IPS-20b (cell line): Measurements from ENCODE around the gene RASAL1.
A peak's percentile ranks its signal among the peaks of the same experiment; 100 is the strongest.

Experiments used
- H3K27ac ChIP-seq: one replicate; pipeline ENCODE4 v1.5.1; 2013; ENCODE audit warnings: low read length
- H3K27me3 ChIP-seq: 2 replicates; pipeline ENCODE4 v1.6.1; 2013; ENCODE audit warnings: mild to moderate bottlenecking, low read length, inconsistent platforms; ENCODE audit not compliant: insufficient read depth
- H3K36me3 ChIP-seq: 2 replicates; pipeline ENCODE4 v1.6.1; 2013; ENCODE audit warnings: low read depth, mild to moderate bottlenecking, inconsistent platforms, low read length, moderate library complexity; ENCODE audit not compliant: insufficient read depth
- H3K4me1 ChIP-seq: 2 replicates; pipeline ENCODE4 v1.6.1; 2013; ENCODE audit warnings: mild to moderate bottlenecking, control low read depth, inconsistent platforms, low read length, moderate library complexity; ENCODE audit not compliant: insufficient read depth
- H3K4me3 ChIP-seq: 2 replicates; pipeline ENCODE4 v1.5.1; 2013; ENCODE audit warnings: mild to moderate bottlenecking, low read length, inconsistent platforms
- H3K9ac ChIP-seq: 2 replicates; pipeline ENCODE4 v1.6.1; 2013; ENCODE audit warnings: low read depth, mild to moderate bottlenecking, inconsistent platforms, low read length, moderate library complexity
- H3K9me3 ChIP-seq: 2 replicates; pipeline ENCODE4 v1.6.1; 2013; ENCODE audit warnings: mild to moderate bottlenecking, low read depth, low read length, inconsistent platforms; ENCODE audit not compliant: insufficient read depth

RASAL1 gene

DNA sequence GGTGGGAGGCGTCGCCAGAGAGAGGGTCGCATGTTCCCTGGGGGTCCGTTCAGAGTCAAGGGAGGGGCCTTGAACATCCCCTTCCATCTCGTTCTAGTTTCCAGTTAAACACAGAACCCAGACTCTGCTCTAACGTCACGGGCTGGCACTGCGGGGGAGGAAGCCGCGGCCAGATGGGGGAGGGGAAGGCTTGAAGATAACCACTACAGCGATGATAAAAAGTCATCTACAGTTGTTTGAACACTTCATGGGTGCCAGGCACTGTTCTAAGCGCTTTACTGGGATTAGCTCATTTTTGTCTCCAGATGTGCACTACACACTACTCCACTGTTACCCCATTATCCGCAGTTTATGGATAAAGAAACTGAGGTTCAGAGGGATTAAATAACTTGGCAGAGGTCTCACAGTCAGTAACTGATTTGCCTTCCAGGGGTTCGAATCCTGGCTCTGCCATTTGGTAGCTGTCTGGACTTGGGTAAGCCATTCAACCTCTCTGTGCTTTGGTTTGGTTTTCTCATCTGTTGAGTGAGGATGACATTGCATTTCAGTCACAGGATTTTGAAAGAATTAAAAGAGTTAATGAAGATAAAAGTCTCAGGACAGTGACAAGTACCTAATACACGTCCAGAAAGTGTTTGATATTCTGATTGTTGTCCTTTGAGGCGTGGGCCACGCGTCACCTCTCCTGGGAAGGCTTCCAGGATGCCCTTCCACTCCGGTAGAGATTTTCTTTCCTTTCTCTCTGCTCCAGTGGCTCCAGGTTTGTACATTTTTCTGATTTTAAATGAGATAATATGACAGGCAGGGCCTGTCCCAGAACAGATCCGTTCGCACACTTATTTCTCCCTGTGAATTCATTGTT, 798 bp upstream of the RASAL1 start:
- peaks cover 32% of the 10 kb centered on the region for H3K27me3 ChIP-seq
- H3K4me1 ChIP-seq: no peaks in the 10 kb centered on the region
- no peaks in the 10 kb centered on the region for H3K9me3 ChIP-seq
- no peaks in the 10 kb centered on the region for H3K36me3 ChIP-seq
- H3K9ac ChIP-seq: no peak overlapping the region
- H3K27ac ChIP-seq: no peak overlapping the region
- H3K4me3 ChIP-seq: peak overlapping the region; percentile 64; the same call in 1 of the 2 replicates

DNA sequence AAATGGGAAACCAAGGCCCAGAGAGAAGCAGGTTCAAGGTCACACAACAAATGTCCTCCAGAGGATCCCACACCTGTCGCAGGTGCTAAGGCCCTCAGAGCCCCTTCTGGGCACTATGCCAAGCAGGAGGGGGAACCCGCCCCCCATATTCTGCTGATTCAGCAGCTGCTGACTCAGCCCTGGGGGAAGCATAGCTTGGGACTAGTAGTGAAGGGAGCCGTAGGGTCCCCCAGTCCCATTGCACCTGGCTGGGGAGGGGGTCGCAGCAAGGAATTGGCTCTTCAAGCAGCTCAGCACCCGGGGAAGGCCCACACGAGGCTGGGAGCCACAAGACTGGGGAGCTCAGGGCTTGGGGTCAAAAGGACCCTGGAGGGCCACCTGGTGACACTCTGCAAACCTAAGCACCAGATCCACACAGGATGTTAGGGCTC, 1.0 kb downstream of the RASAL1 start:
- peak overlapping the region; percentile 74; the same call in 1 of the 2 replicates for H3K4me3 ChIP-seq
- H3K4me1 ChIP-seq: no peaks in the 10 kb centered on the region
- H3K9ac ChIP-seq: peak overlapping the region; percentile 61; the same call in 1 of the 2 replicates

DNA sequence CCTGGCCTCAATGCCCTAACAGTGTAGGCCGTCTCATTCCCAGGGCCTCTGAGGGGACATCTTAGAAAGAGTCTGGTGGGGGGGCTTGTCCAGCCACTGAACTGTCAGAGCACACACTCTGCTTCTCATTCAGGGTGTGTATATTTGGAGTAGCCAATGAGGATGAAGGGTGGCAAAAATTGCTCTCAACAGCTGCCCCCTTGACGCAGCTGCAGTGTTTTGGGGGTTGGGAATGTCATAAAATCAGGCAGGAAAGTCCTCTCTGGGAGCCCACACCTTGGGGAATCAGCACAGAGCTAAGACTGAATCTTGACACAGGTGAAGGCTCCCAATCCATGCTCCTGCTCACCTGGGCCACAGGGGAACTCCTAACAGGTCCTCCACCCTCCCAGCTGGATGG, 1.5 kb downstream of the RASAL1 start:
- Histone ChIP-seq H3K27me3 (peaks cover 32% of the 10 kb centered on the region), H3K9me3 (no peaks in the 10 kb centered on the region), H3K9ac (no peak overlapping the region), H3K27ac (no peak overlapping the region), H3K36me3 (no peaks in the 10 kb centered on the region), H3K4me1 (no peaks in the 10 kb centered on the region), H3K4me3 (no peak overlapping the region)

More for the DNA sequence above, 1.0 kb downstream of the RASAL1 start:
- Histone ChIP-seq H3K36me3 (no peaks in the 10 kb centered on the region), H3K27me3 (peaks cover 32% of the 10 kb centered on the region), H3K9me3 (no peaks in the 10 kb centered on the region), H3K27ac (no peak overlapping the region)

GRCh38 chr12:113133666-113134065, 1.9 kb downstream of the RASAL1 start:
- Histone ChIP-seq H3K27ac (no peak overlapping the region), H3K4me3 (no peak overlapping the region), H3K9ac (no peak overlapping the region)

DNA sequence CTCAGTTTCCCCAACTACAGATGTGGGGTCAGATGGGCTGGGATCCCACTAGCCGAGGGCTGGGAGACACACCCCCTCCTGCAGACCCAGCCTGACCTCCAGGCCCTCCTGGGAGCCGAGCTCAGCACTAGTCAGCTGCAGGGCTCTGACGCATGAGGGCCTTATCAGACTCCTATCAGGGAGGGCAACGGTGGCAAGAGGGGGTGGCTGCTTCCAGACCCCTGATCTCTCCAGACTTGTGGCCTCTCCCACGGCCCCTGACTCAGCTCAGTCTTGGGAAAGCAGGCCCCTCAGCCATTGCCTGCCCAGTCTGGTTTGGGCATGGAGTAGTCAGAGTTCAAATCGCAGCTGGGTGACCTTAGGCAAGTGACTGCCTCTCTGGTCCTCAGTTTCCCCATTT, 2.5 kb downstream of the RASAL1 start:
- Histone ChIP-seq H3K9ac (no peak overlapping the region), H3K36me3 (no peaks in the 10 kb centered on the region), H3K4me3 (no peak overlapping the region), H3K9me3 (no peaks in the 10 kb centered on the region), H3K4me1 (no peaks in the 10 kb centered on the region), H3K27ac (no peak overlapping the region), H3K27me3 (peaks cover 32% of the 10 kb centered on the region)

More at GRCh38 chr12:113133666-113134065, 1.9 kb downstream of the RASAL1 start:
- Histone ChIP-seq H3K4me1 (no peaks in the 10 kb centered on the region), H3K36me3 (no peaks in the 10 kb centered on the region), H3K27me3 (peaks cover 32% of the 10 kb centered on the region), H3K9me3 (no peaks in the 10 kb centered on the region)

GRCh38 chr12:113131556-113131955, 4.0 kb downstream of the RASAL1 start:
- H3K36me3 ChIP-seq: no peaks in the 10 kb centered on the region
- no peak overlapping the region for H3K4me3 ChIP-seq
- no peaks in the 10 kb centered on the region for H3K9me3 ChIP-seq
- H3K9ac ChIP-seq: no peak overlapping the region
- H3K4me1 ChIP-seq: no peaks in the 10 kb centered on the region
- H3K27me3 ChIP-seq: peaks cover 29% of the 10 kb centered on the region
- no peak overlapping the region for H3K27ac ChIP-seq

- no peaks in the 10 kb centered on the region for H3K36me3 ChIP-seq
- no peak overlapping the region for H3K9ac ChIP-seq
- peaks cover 21% of the 10 kb centered on the region for H3K27me3 ChIP-seq
- no peak overlapping the region for H3K27ac ChIP-seq
- H3K4me3 ChIP-seq: no peak overlapping the region
- H3K4me1 ChIP-seq: no peaks in the 10 kb centered on the region
- H3K9me3 ChIP-seq: no peaks in the 10 kb centered on the region
Observed at GRCh38 chr12:113130457-113131135, 5.0 kb downstream of the RASAL1 start.

DNA sequence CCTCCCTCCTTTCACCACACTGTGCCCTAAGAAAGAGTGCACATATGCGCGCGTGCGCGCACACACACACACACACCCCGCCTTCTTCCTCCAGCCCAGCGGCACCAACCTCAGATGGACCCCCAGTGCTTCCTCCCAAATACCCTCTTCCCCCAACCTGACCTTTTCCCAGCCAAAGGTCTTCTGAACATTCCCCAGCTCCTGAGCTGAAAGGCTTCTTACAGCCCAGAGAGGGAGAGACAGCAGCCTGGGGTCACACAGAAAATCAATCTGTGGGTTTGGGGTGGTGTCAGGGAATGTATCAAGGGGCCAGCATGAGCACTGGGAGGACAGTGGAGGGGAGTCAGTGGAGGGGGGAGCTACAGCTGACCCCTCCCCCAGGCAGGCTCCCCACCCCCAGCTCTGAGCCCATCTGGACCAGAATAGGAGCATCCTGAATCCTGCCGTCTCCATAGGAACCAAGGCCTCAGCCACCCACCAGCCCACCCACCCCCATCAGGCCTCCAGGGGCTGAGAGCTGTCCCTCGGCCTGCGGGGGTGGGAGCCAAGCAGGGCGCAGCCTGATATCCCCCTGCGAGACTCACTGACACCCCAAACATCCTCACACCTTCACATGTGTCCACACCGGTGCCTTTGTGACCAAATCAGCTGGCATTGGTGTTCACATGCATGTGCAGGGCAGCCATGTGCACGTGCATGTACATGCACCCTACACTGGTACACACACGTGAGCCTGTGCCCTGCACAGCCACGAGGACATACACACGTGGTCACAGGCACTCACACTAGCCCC, 5.7 kb downstream of the RASAL1 start:
- Histone ChIP-seq H3K27ac (no peak overlapping the region), H3K9ac (no peak overlapping the region), H3K36me3 (no peaks in the 10 kb centered on the region), H3K27me3 (peaks cover 15% of the 10 kb centered on the region), H3K9me3 (no peaks in the 10 kb centered on the region), H3K4me3 (no peak overlapping the region), H3K4me1 (no peaks in the 10 kb centered on the region)

DNA sequence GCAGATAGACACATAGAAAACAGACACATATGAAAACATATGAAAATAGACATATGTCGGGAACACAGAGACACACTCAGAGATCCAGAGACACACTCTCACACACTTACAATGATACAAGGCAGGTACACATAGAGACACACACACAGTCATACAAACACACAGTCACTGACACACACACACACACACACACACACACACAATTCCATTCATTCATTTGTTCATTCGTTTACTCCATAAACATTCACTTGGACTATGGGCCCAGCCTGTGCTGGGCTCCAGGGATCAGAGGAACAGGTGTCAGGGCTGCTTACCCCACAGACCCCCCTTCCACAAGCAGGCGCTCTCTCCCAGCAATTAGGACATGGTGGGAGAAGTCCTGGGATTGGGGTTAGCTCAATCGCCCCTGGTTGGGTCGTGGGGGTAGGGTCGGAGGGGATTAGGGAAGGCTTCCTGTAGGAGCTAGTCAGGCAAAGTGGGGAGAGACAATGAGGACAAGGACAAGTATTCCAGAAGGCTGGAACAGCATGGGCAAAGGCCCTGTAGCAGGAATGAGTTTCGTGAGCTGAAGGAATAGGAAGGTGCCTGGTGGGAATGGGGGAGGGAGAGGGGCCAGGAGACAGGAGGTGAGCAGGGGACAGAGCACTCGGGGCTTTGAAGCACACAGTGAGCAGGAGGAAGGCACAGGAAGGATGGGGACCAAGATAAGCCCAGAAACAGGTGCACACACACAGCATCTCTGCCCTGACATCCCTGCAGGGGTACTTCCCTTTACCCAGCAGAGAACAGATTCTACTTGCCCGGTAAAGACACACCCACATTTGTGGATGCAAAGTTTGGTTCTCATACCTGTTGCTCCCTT, 6.5 kb downstream of the RASAL1 start:
- Histone ChIP-seq H3K9me3 (no peaks in the 10 kb centered on the region), H3K27me3 (peaks cover 6% of the 10 kb centered on the region), H3K9ac (no peak overlapping the region), H3K4me1 (no peaks in the 10 kb centered on the region), H3K4me3 (no peak overlapping the region), H3K27ac (no peak overlapping the region), H3K36me3 (no peaks in the 10 kb centered on the region)

DNA sequence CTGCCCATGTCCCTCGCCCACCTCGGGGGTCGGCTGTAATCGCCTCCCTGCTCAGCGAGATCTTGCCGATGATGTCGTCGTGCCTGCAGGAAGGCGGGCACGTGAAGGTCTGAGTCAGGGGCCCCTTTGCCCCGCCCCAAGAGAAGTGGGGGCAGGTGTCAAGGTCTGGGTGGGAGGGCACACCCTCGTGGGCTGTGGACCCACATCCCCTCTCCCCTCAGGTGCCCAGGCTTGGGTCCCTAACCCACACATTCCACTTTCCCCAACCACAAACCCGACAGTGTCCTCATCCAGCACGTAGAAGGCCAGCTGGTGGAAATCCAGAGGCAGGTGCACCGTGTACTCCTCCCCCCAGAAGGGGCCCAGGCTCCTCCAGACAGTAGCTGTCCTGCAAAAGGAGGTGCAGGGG, 7.8 kb downstream of the RASAL1 start:
- Histone ChIP-seq H3K9me3 (no peaks in the 10 kb centered on the region), H3K27ac (no peak overlapping the region), H3K27me3 (no peaks in the 10 kb centered on the region), H3K4me1 (no peaks in the 10 kb centered on the region), H3K4me3 (no peak overlapping the region), H3K36me3 (no peaks in the 10 kb centered on the region), H3K9ac (no peak overlapping the region)
